Measurements from ENCODE around the gene COG7. TPM values are rescaled to one million over a fixed set of nuclear protein-coding genes. Genes with fewer than 3 reads are reported as not detected.

COG7 gene
- total RNA-seq, 1 experiment from 2014 or later, result 22.6 TPM

- POLR2A ChIA-PET, result no interaction called here
- CTCF ChIA-PET, result no interaction called here
- H3K27me3 Mint-ChIP-seq (ENCODE audit: low read depth), result no peaks in the 10 kb centered on the region
- ATAC-seq (no peak), DNase-seq (ENCODE audit: low spot score) (no peak)
- H3K27ac Mint-ChIP-seq, result no peak overlapping the region
- H3K9me3 Mint-ChIP-seq, result no peaks in the 10 kb centered on the region
- H3K4me3 Mint-ChIP-seq, result no peak overlapping the region
- peaks cover 85% of the 10 kb centered on the region for H3K36me3 Mint-ChIP-seq
- TF ChIP-seq GTF2I (CRISPR knock-in tag; conservative IDR thresholded peaks at IDR 0.05) (no peak), ETV6 (CRISPR knock-in tag; IDR thresholded peaks at IDR 0.05) (no peak), ZNF263 (CRISPR knock-in tag; IDR thresholded peaks at IDR 0.05; ENCODE audit: low read depth) (no peak), CREM (CRISPR knock-in tag; IDR thresholded peaks at IDR 0.05) (no peak), NFYB (CRISPR knock-in tag; conservative IDR thresholded peaks at IDR 0.05; ENCODE audit: low read depth) (no peak)
- TF ChIP-seq, protein P1, sequence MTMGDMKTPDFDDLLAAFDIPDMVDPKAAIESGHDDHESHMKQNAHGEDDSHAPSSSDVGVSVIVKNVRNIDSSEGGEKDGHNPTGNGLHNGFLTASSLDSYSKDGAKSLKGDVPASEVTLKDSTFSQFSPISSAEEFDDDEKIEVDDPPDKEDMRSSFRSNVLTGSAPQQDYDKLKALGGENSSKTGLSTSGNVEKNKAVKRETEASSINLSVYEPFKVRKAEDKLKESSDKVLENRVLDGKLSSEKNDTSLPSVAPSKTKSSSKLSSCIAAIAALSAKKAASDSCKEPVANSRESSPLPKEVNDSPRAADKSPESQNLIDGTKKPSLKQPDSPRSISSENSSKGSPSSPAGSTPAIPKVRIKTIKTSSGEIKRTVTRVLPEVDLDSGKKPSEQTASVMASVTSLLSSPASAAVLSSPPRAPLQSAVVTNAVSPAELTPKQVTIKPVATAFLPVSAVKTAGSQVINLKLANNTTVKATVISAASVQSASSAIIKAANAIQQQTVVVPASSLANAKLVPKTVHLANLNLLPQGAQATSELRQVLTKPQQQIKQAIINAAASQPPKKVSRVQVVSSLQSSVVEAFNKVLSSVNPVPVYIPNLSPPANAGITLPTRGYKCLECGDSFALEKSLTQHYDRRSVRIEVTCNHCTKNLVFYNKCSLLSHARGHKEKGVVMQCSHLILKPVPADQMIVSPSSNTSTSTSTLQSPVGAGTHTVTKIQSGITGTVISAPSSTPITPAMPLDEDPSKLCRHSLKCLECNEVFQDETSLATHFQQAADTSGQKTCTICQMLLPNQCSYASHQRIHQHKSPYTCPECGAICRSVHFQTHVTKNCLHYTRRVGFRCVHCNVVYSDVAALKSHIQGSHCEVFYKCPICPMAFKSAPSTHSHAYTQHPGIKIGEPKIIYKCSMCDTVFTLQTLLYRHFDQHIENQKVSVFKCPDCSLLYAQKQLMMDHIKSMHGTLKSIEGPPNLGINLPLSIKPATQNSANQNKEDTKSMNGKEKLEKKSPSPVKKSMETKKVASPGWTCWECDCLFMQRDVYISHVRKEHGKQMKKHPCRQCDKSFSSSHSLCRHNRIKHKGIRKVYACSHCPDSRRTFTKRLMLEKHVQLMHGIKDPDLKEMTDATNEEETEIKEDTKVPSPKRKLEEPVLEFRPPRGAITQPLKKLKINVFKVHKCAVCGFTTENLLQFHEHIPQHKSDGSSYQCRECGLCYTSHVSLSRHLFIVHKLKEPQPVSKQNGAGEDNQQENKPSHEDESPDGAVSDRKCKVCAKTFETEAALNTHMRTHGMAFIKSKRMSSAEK (CRISPR knock-in tag; IDR thresholded peaks at IDR 0.05; ENCODE audit: borderline replicate concordance), result no peak
- H3K4me1 Mint-ChIP-seq, result no peaks in the 10 kb centered on the region
These were observed 32.9 kb upstream of the COG7 start for GRCh38 chr16:23485841-23486240.

DNA sequence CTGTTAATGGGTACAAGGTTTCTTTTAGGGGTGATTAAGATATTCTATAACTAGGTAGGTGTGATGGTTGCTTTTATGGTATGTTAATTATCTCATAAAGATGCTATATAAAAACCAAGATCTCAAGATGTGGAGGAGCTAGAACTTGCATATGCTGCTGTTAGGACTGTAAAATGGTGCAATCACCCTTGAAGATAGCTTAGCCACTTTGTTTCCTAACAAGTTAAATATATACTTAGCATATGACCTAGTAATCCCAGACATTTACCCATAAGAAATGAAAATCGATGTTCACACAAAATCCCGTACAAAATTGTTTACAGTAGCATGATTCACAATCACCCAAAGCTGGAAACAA is 32.2 kb upstream of the COG7 start:
- Mint-ChIP-seq H3K9me3 (no peaks in the 10 kb centered on the region), H3K27me3 (ENCODE audit: low read depth) (no peaks in the 10 kb centered on the region), H3K4me1 (no peaks in the 10 kb centered on the region), H3K27ac (no peak overlapping the region), H3K4me3 (no peak overlapping the region), H3K36me3 (peaks cover 88% of the 10 kb centered on the region)
- ChIA-PET CTCF (interaction anchor here (1.4 kb wide), 1 partner anchor 111 kb away, joined by 4 read pairs; no protein-coding TSS in a partner anchor), POLR2A (no interaction called here)
- DNase-seq (ENCODE audit: low spot score) (no peak), ATAC-seq (no peak)
- TF ChIP-seq TEAD1 (CRISPR knock-in tag; IDR thresholded peaks at IDR 0.05), result no peak
- TF ChIP-seq, protein P1 (CRISPR knock-in tag; IDR thresholded peaks at IDR 0.05; ENCODE audit: borderline replicate concordance), result no peak
- TF ChIP-seq, protein P2, sequence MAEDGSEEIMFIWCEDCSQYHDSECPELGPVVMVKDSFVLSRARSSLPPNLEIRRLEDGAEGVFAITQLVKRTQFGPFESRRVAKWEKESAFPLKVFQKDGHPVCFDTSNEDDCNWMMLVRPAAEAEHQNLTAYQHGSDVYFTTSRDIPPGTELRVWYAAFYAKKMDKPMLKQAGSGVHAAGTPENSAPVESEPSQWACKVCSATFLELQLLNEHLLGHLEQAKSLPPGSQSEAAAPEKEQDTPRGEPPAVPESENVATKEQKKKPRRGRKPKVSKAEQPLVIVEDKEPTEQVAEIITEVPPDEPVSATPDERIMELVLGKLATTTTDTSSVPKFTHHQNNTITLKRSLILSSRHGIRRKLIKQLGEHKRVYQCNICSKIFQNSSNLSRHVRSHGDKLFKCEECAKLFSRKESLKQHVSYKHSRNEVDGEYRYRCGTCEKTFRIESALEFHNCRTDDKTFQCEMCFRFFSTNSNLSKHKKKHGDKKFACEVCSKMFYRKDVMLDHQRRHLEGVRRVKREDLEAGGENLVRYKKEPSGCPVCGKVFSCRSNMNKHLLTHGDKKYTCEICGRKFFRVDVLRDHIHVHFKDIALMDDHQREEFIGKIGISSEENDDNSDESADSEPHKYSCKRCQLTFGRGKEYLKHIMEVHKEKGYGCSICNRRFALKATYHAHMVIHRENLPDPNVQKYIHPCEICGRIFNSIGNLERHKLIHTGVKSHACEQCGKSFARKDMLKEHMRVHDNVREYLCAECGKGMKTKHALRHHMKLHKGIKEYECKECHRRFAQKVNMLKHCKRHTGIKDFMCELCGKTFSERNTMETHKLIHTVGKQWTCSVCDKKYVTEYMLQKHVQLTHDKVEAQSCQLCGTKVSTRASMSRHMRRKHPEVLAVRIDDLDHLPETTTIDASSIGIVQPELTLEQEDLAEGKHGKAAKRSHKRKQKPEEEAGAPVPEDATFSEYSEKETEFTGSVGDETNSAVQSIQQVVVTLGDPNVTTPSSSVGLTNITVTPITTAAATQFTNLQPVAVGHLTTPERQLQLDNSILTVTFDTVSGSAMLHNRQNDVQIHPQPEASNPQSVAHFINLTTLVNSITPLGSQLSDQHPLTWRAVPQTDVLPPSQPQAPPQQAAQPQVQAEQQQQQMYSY (CRISPR knock-in tag; IDR thresholded peaks at IDR 0.05), result no peak
- no peak for TF ChIP-seq AR (CRISPR knock-in tag; IDR thresholded peaks at IDR 0.05)
- TF ChIP-seq, protein P3, sequence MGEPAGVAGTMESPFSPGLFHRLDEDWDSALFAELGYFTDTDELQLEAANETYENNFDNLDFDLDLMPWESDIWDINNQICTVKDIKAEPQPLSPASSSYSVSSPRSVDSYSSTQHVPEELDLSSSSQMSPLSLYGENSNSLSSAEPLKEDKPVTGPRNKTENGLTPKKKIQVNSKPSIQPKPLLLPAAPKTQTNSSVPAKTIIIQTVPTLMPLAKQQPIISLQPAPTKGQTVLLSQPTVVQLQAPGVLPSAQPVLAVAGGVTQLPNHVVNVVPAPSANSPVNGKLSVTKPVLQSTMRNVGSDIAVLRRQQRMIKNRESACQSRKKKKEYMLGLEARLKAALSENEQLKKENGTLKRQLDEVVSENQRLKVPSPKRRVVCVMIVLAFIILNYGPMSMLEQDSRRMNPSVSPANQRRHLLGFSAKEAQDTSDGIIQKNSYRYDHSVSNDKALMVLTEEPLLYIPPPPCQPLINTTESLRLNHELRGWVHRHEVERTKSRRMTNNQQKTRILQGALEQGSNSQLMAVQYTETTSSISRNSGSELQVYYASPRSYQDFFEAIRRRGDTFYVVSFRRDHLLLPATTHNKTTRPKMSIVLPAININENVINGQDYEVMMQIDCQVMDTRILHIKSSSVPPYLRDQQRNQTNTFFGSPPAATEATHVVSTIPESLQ (CRISPR knock-in tag; IDR thresholded peaks at IDR 0.05), result no peak
- TF ChIP-seq ZNF671 (CRISPR knock-in tag; IDR thresholded peaks at IDR 0.05), result no peak
- TF ChIP-seq, protein P4, sequence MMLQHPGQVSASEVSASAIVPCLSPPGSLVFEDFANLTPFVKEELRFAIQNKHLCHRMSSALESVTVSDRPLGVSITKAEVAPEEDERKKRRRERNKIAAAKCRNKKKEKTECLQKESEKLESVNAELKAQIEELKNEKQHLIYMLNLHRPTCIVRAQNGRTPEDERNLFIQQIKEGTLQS (CRISPR knock-in tag; conservative IDR thresholded peaks at IDR 0.05), result no peak
- TF ChIP-seq, protein P5, sequence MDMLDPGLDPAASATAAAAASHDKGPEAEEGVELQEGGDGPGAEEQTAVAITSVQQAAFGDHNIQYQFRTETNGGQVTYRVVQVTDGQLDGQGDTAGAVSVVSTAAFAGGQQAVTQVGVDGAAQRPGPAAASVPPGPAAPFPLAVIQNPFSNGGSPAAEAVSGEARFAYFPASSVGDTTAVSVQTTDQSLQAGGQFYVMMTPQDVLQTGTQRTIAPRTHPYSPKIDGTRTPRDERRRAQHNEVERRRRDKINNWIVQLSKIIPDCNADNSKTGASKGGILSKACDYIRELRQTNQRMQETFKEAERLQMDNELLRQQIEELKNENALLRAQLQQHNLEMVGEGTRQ (CRISPR knock-in tag; IDR thresholded peaks at IDR 0.05), result no peak
